ENCODE data around the gene HOXB1.
"Not testable (repeated sequence)": the region's sequence is repeated elsewhere in the genome, so short reads cannot be mapped to it uniquely, and the experiment has no call there.

HOXB1 gene

DNA sequence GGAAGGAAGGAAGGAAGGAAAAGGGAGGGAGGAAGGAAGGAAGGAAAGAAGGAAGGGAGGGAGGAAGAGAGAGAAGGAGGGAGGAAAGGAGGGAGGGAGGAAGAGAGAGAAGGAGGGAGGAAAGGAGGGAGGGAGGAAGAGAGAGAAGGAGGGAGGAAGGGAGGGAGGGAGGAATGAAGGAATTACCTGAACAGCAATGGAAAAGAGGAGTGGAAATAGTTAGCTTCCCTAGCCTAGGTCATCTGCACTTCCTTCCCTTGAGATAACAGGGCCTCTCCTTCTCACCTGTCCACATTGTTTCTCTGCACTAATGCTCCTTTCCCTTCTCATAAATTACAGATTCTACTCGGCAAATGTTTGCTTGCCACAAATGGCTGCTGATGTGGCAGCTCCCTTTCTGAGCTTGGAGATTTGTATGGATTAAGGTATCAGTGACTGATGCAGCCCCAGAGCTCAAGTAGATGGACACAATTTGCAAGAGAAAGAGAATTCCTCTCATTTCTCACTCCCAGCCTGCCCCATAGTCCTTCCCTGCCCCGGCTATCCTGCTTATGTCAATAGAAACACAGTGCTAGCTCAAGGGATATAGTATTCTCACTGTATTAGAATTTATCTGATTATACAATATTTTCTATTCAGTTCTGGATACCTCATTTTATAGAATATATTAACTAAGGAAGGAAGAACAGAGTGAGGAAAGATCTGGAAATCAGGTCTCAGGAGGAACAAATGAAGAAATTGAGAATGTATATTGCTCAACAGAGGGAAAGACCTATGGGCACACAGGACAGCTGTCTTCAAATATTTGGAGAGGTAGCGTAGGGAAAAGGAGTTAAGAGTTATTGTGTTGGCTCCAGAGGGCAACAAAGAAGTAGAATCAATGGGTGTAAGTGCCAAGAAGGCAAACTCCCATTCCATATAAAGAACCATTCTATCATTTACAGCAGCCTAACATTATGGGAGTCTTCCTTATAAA lies 14.6 kb downstream of the HOXB1 start:
- no peak for DNase-seq

DNA sequence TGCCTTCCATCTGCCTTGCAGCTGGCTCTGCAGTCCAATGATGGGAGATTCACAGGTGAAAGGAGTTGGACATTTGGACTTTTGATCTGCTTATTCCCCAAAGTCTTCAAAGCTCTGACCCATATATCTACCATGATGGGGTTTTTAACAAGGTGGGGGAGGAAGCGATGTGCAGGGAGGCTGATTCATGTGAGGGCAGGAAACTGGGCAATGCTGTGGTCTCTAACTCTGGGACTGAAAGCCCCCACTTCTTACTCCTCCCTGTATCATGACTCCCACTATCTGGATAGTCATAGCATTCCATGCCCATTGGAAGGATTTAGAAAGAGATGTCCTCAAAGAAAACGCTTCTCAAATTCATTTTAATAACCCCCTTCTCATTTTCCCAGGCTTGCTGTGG lies 16.3 kb downstream of the HOXB1 start:
- DNase-seq: no peak

DNA sequence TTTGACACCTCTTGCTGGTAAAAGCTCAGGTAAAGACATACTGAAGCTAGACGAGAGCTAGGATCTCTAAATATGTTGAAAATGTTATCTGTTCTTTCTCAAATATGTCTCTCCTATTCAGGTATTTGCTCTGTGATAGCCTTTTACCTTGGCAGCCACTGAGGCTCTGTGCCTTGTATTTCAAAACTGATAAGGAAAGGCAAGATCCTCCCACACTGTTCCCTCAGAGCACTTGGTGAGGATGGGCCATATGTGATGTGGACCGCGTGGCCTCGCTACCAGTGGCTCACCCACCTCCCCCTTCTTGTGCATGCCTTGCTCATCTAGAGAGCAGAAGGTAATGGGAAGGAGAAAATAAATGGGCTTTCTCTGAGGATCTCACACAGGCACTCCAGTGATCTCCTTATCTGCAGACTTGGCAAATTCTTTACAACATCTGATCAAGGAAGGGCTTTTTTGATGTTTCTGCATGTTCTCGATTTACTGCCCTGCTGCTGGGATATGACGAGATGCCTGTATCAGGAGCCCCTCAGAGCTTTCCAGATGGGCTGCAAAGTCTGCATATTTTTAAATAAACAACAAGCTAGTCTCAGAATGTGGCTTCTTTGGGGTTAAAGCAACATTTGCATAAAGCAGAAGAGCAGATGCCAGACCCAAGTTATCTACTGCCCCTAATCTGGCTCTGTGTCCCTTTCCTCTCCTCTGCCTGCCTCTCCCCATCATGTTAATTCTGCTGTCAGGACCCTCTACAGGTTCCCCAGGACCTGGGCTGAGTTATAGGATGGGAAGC lies 16.9 kb downstream of the HOXB1 start:
- no peak for DNase-seq

GRCh38 chr17:48513097-48513496 lies 17.7 kb downstream of the HOXB1 start:
- no peak for DNase-seq

DNA sequence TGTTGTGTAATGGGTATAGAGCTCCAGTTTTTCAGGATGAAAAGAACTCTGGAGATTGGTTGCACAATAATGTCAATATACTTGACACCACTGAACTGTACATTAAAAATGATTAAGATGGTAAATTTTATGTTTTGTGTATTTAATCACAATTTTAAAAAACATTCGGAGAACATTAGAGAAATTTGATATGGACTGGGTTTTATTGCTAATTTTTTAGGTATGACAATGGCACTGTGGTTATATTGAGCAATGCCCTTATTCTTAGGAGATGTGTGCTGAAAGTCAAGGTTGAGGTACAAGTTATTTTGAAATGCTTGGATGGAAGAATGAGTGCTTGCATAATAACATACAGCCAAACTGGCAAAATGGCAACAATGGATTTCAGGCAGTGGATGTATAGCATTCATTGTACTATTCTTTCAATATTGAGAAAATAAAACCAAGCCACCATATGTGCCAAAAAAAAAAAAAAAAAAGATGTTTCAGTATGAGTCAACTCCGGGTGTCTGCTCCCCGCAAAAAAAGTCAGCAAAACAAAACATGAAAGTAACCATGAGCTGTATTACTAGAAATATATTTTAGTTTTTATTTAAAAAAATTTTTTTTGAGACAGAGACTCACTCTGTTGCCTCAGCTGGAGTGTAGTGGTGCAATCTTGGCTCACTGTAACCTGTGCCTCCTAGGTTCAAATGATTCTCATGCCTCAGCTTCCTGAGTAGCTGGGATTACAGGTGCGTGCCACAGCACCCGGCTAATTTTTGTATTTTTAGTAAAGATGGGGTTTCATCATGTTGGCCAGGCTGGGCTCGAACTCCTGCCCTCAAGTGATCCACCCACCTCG lies 19.8 kb downstream of the HOXB1 start:
- DNase-seq: no peak

DNA sequence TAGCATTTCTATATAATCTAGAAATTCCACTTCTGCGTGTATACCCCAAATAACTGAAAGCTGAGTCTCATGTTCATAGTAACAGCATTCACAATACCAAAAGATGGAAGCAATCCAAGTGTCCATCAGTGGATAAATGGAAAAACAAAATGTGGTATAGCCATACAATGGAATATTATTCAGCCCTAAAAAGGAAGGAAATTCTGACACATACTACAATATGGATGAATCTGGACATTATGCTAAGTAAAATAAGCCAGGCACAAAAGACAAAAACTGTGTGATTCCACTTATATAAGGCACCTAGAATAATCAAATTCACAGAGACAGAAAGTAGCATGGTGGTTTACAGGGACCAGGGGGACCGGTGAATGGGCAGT lies 20.4 kb downstream of the HOXB1 start:
- DNase-seq: no peak

DNA sequence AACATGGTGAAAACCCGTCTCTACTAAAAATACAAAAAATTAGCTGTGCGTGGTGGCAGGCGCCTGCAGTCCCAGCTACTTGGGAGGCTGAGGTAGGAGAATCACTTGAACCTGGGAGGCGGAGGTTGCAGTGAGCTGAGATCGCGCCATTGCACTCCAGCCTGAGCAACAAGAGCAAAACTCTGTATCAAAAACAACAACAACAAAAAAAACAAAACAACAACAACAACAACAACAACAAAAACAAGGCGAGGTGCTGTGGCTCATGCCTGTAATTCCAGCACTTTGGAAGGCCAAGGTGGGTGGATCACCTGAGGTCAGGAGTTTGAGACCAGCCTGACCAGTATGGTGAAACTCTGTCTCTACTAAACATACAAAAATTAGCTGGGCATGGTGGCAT lies 21.1 kb downstream of the HOXB1 start:
- DNase-seq: not testable (repeated sequence)

DNA sequence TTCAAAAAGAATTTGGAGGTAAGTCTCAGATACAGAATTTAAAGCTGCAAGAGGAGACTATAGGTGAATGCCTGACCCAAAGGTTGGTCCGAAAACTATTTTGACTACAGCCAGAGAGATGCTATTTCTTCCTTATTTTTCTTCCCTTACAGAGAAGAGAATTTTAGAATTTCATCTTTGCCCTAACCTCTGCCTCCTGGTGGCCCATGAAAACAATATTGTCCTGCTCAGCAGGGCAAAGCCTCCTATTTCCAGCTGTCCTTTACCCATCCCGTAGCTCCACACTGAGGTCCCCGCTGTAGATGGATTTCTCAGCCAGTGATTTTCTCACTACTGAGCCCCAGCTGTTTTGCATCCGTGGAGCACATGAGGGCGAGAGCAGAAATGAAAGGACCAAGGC lies 24.6 kb downstream of the HOXB1 start:
- DNase-seq: no peak

DNA sequence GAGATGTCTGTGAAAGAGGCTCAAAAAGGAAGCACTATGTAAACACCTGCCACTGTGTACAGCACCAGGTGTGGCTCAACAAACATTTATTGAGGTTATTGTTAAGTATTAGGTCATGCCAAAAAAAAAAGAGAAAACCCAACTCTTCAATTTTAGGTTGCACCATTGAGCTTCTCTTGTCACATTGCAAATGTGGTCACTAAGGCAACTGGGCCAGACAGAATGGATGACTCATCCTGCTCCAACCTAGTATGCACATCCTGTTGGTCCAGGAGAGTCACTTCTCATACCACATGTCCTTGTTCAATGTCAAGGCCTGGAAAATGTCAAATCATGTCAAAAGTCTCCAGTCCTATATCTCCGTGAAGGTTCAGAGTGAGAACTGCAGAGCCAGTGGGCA lies 25.0 kb downstream of the HOXB1 start:
- DNase-seq: no peak

DNA sequence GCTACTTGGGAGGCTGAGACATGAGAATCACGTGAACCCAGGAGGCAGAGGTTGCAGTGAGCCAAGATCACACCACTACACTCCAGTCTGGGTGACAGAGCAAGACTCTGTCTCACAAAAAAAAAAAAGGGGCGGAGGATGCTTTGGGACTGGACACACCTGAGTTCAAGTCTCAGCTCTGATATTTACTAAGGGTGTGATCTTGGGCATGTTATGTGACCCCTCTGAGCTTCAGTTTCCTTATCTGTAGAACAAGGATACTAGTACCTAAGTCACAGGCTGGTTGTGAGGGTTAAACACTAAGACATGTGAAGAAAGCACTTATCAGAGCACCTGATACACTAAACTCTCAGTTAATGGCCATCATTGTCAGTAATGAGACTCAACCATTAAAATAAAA lies 25.9 kb downstream of the HOXB1 start:
- DNase-seq: no peak

DNA sequence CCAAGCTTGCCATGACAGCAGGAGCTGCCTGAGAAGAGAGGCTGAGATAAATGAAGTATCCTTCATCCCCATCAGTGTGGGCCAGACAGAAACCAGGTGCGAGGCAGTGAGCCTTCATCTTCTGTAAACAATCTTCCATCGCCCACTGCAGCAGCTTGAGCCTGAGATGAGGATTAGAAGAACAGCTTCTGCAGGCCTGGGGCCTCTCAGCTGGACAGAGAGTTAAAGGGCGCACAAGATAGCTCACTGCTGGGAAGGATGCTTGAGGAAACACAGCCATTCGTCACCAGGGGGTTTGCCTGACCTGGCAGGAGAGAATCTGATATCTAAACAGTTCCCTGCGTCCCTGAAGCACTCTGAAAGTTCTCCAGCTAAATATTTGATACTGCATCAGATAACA lies 27.1 kb downstream of the HOXB1 start:
- DNase-seq: no peak

DNA sequence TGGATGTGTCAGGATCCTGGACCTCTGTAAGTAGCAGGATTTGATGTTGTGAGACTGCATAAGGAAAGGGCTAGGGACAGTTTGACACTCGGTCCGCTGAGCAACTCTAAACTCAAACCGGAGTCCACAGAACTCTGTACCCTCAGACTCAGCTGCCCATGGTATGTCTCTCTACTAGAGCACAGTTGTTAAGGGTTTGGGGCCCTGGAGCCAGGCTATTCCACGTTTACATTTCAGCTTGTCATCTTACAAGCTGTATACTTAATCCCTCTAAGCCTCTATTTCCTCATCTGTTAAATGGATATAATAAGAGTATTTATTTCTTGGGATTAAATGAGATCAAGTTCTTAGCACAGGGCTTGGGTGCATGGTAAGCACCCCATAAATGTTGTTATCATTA lies 27.9 kb downstream of the HOXB1 start:
- no peak for DNase-seq

DNA sequence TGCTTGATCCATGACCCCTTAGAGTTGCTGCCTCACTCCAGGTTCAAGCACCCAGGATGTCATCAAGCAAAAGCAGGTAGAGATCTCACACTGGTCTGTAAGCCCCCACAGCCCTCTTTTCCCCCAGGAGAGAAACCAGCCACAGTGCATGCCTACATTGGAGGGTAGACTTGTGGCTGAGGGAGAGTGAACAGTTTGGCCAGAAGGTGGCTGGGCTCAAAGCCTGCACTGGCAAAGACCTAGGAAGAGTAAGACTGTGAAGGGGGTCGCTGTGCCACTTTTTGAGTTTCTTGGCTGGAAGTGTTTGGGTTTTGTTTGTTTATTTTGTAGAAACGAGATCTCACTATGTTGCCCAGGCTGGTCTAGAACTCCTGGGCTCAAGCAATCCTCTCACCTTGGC lies 28.5 kb downstream of the HOXB1 start:
- no peak for DNase-seq

DNA sequence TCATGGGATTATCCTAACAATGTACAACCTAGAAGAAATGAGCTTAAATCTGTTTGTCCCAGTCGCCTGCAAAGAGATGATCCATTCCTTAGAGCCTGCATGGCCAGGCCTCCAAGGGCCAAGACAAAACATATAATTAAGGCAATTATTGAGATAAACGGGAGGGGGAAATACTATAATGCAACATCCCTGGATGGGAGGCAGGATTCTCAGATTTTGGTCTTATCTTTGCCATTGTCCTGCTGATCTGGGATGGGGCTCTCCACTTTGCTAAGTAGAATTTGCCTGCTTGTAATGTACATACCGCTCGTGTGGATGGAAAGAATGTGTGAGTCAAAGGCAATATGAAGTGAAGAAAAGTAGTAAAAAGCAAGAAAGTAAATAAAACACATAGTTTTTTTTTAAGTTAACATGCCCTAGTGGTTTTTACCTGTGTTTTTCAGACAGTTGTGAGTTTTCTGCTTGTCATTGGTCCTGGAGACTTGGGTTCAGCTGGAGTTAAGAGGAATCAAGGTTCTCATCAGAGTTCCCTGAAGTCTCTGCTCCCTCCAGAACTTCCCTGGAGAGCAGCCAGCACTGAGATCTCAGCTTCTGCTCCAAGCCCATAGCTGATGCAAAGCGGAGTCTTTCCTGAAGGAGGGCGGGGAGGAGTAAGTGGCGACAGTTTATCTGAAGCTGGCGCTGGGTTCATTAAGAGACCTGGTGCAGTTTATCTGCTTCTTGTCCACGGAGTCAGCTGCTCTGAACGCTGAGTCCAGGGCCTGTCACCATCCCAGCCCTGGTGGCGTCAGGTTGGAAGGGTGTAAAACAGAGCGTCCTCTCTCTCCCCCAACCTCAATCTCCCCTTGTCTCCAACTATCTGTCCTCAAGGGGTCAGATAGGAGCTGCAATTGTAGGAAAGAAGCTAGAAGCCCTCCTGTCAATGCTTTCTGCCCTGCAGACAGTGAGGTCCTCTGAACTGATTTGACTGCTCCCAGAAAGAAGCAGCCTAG lies 30.1 kb downstream of the HOXB1 start:
- no peak for DNase-seq

- DNase-seq: no peak
These were observed 30.9 kb downstream of the HOXB1 start for GRCh38 chr17:48499735-48500434.

- DNase-seq: no peak
These were observed 31.6 kb downstream of the HOXB1 start for GRCh38 chr17:48499248-48499647.

GRCh38 chr17:48498164-48498850 lies 32.5 kb downstream of the HOXB1 start:
- no peak for DNase-seq

DNA sequence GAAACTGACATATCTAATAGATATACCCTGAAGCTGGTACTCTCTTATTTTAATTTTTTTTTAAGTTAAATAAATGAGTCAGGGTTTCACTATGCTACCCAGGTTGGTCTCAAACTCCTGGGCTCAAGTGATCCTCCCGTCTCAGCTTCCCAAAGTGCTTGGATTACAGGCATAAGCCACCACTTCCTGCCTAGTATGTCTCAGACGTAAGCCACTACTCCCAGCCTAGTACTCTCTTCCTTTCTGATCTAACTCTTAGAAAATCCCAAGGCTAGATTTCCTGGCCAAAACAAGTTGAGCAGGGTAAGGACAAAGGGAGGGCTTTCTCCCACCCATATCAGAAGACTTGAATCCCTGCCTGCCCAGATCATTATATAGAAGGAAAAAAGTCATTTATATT lies 33.7 kb downstream of the HOXB1 start:
- no peak for DNase-seq

DNA sequence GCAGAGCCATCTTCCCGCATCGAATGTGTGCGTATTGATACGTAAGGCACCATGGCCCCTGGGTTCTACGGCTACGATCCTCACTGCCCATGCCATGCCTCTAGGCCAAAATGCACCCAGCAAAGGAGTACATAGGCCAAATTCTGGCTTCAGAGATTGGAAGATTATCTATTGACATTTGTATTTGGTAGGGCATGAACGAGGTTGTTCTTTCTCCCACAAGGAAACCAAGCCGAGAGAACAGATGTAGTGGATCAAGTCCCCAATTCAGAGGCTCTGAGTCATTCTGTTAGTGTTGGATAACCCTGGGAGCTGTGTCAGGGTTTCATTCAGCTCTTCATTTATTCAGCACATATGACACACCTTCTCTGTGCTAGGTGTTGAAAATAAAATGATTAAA lies 36.5 kb downstream of the HOXB1 start:
- no peak for DNase-seq

Data from GF-D8 (cell line).